Psoas muscle (tissue), 8 donors: Measurements from ENCODE around the gene RBM12. TPM values are rescaled to one million over a fixed set of nuclear protein-coding genes. Genes with fewer than 3 reads are reported as not detected.

Source experiments
- ATAC-seq, 4 donors: fragments of 200-7000 bp; cut with Tn5 transposase; one replicate each; pipeline ENCODE4 v1.9.1; 2020; ENCODE audit warnings: moderate library complexity in 3 of 4, mild to moderate bottlenecking in 2 of 4
- DNase-seq, 2 donors: peaks; one replicate each; pipeline ENCODE4 v3.0.0-alpha.2; 2020
- H3K27ac ChIP-seq: fragments of 200-600 bp; one replicate; pipeline ENCODE4 v1.8.0; 2022
- H3K27me3 ChIP-seq, 3 donors: fragments of 200-600 bp in 1 of 3; one replicate each; pipeline versions ENCODE4 v1.6.1 to v1.8.0; 2013 to 2022; ENCODE audit warnings: low read length in 2 of 3, mild to moderate bottlenecking in 2 of 3, moderate library complexity in 1 of 3; ENCODE audit not compliant: insufficient read depth in 3 of 3
- H3K36me3 ChIP-seq, 2 donors: fragments of 200-600 bp in 1 of 2; one replicate each; pipeline versions ENCODE4 v1.6.1 to v1.8.0; 2013 to 2022; ENCODE audit warnings: low read depth in 1 of 2, mild to moderate bottlenecking in 1 of 2, moderate library complexity in 1 of 2; ENCODE audit not compliant: insufficient read depth in 1 of 2
- H3K4me1 ChIP-seq: fragments of 200-600 bp; one replicate; pipeline ENCODE4 v1.8.0; 2022
- H3K4me3 ChIP-seq: fragments of 200-600 bp; one replicate; pipeline ENCODE4 v1.8.0; 2022; ENCODE audit warnings: mild to moderate bottlenecking
- H3K9me3 ChIP-seq: fragments of 200-600 bp; one replicate; pipeline ENCODE4 v1.8.0; 2022
- CTCF ChIP-seq: fragments of 200-600 bp; IDR thresholded peaks from one replicate; pipeline ENCODE4 v1.8.0; 2022; ENCODE audit warnings: antibody characterized with exemption
- WGBS, 3 donors: extraction: QIAGEN DNeasy Blood & Tissue Kit; methylation state at CpG; one replicate each; pipeline versions ENCODE4 v1.1.6 to v1.1.7; 2013; 5-methylcytosine and 5-hydroxymethylcytosine counted together
- intact Hi-C, 2 donors: fragments of 100-400 bp; cut with DNase I; formaldehyde crosslinking; loops; one replicate each; pipeline versions ENCODE4 v1.11.0 to v1.14.2; 2022
- polyA plus RNA-seq, 3 donors: library from polyadenylated mRNA; stranded (reverse); fragments of 200-250 nt; gene quantifications; one replicate each; pipeline ENCODE4 v1.2.3, GENCODE V29; 2013
- total RNA-seq, 4 donors: library from RNA; stranded (reverse); fragmentation: NEBNext Ultra II Directional in 2 of 4; extraction: Animal tissue kit (Norgen Biotek cat#: 25700) in 2 of 4; gene quantifications; one replicate each; pipeline versions ENCODE4 v1.2.1 to v1.2.4, GENCODE V29; 2021 to 2023
- donor health status: healthy with polysubstance abuse.
- donor health status: DM: no; HTN: no; CAD: no; lungs with moderate emphysema.
- donor health status: Bipolar disorder and iron deficiency.
- donor health status: healthy.
- donor health status: DM: yes; HTN: yes; CAD: no.
- donor health status: DM: no; HTN: no; CAD: no.
- donor health status: DM: no; HTN: no; CAD: no.
- donor health status: DM: yes; HTN: yes; CAD: no.

The RBM12 gene
- total and polyA plus RNA-seq, 7 donors: 5.3 to 61.5 (median 22.5) TPM

- WGBS, 3 donors: 1 to 3% (median 2%) methylated on average over 52 to 57 of the region's 57 CpGs
- Histone ChIP-seq H3K36me3 (peaks cover 0 to 8% of the 10 kb centered on the region in 2 donors), H3K4me1 (peaks cover 14% of the 10 kb centered on the region), H3K4me3 (peak overlapping the region; percentile 76), H3K9me3 (no peaks in the 10 kb centered on the region), H3K27ac (peak overlapping the region; percentile 91), H3K27me3 (no peaks in the 10 kb centered on the region)
- DNase-seq: peak; percentile 91 to 92
- intact Hi-C loops: loop anchor here (5.0 kb wide), 1 partner anchor 46 kb away; the partner anchor contains the start of genes CPNE1 (in 2 of the 2) and RBM12 (in 2 of the 2)
- no peak for TF ChIP-seq CTCF
- peak; percentile 66 to 71 (median 68) for ATAC-seq
Observed at GRCh38 chr20:35616465-35617396, 48.0 kb downstream of the RBM12 start.

GRCh38 chr20:35615667-35616464 lies 48.8 kb downstream of the RBM12 start, which contains the start of gene SPAG4:
Gene SPAG4, plus strand, starts transcription at chr20:35615829. Its CDS starts 175 bp downstream, at chr20:35616004.
- Histone ChIP-seq H3K4me3 (peak within 1 kb of the TSS; percentile 76), H3K27me3 (no peaks in the 10 kb centered on the region), H3K27ac (peak within 1 kb of the TSS; percentile 91), H3K4me1 (peaks cover 14% of the 10 kb centered on the region), H3K9me3 (no peaks in the 10 kb centered on the region), H3K36me3 (no peaks in the 10 kb centered on the region)
- intact Hi-C loops: loop anchor here (5.0 kb wide), 1 partner anchor 46 kb away; the partner anchor contains the start of genes CPNE1 (in 2 of the 2) and RBM12 (in 2 of the 2)
- TF ChIP-seq CTCF: no peak
- 0 to 1% (median 0%) methylated on average over 51 to 68 of the region's 68 CpGs for WGBS, 3 donors
- peak; percentile 88 to 93 (median 92) for ATAC-seq
- DNase-seq: peak; percentile 99

GRCh38 chr20:35611482-35611881 lies 53.2 kb downstream of the RBM12 start:
- 87 to 93% (median 91%) methylated on average over 2 of the region's 2 CpGs for WGBS, 3 donors
- Histone ChIP-seq H3K4me1 (no peaks in the 10 kb centered on the region), H3K4me3 (no peak overlapping the region), H3K27me3 (no peaks in the 10 kb centered on the region), H3K9me3 (no peaks in the 10 kb centered on the region), H3K36me3 (no peaks in the 10 kb centered on the region), H3K27ac (no peak overlapping the region)
- ATAC-seq (no peak), DNase-seq (no peak)
- intact Hi-C loops: no loop called here
- TF ChIP-seq CTCF: no peak

- DNase-seq (peak in 1 of 2 donors; percentile 9), ATAC-seq (no peak)
- 80 to 91% (median 88%) methylated on average over 9 of the region's 9 CpGs for WGBS, 3 donors
- intact Hi-C loops: no loop called here
- no peak overlapping the region for H3K4me3 ChIP-seq
- H3K36me3 ChIP-seq: no peaks in the 10 kb centered on the region
- no peak overlapping the region for H3K27ac ChIP-seq
- H3K9me3 ChIP-seq: no peaks in the 10 kb centered on the region
- TF ChIP-seq CTCF: no peak
- H3K4me1 ChIP-seq: no peaks in the 10 kb centered on the region
- H3K27me3 ChIP-seq: no peaks in the 10 kb centered on the region
Observed at GRCh38 chr20:35610833-35611427, 53.8 kb downstream of the RBM12 start.
